Upper lobe of right lung (tissue), 1 donor: ENCODE measurements around the gene MRPL16. TPM values are rescaled to one million over a fixed set of nuclear protein-coding genes. Genes with fewer than 3 reads are reported as not detected.

Experiments used
- ATAC-seq: fragments of 200-7000 bp; cut with Tn5 transposase; one replicate; pipeline ENCODE4 v1.9.1; 2020; ENCODE audit warnings: mild to moderate bottlenecking, moderate library complexity
- DNase-seq: peaks from one replicate; pipeline ENCODE4 v3.0.0-alpha.2; 2020
- H3K27ac ChIP-seq: fragments of 200-600 bp; one replicate; pipeline ENCODE4 v1.8.0; 2022
- H3K27me3 ChIP-seq: fragments of 200-600 bp; one replicate; pipeline ENCODE4 v1.8.0; 2022; ENCODE audit warnings: mild to moderate bottlenecking
- H3K36me3 ChIP-seq: fragments of 200-600 bp; one replicate; pipeline ENCODE4 v1.8.0; 2022
- H3K4me1 ChIP-seq: fragments of 200-600 bp; one replicate; pipeline ENCODE4 v1.8.0; 2022
- H3K4me3 ChIP-seq: fragments of 200-600 bp; one replicate; pipeline ENCODE4 v1.8.0; 2022; ENCODE audit warnings: mild to moderate bottlenecking
- H3K9me3 ChIP-seq: fragments of 200-600 bp; one replicate; pipeline ENCODE4 v1.8.0; 2022
- CTCF ChIP-seq: fragments of 200-600 bp; IDR thresholded peaks from one replicate; pipeline ENCODE4 v1.8.0; 2022; ENCODE audit warnings: antibody characterized with exemption
- intact Hi-C: fragments of 100-400 bp; cut with DNase I; formaldehyde crosslinking; loops from one replicate; pipeline ENCODE4 v1.11.0; 2022
- total RNA-seq: library from RNA; stranded (reverse); fragmentation: NEBNext Ultra II Directional; extraction: Animal tissue kit (Norgen Biotek cat#: 25700); gene quantifications from one replicate; pipeline ENCODE4 v1.2.1, GENCODE V29; 2021
- donor health status: DM: no; HTN: yes; CAD: no; lungs with severe emphysema.

Gene MRPL16
- total RNA-seq, 1 donor from 2014 or later: 30.1 TPM

GRCh38 chr11:59776210-59777066 is 34.1 kb downstream of the MRPL16 start:
- Histone ChIP-seq H3K27ac (peak overlapping the region; percentile 42), H3K36me3 (peaks cover 33% of the 10 kb centered on the region)

GRCh38 chr11:59773083-59773440 is 37.5 kb downstream of the MRPL16 start:
- H3K4me1 ChIP-seq: peaks cover 42% of the 10 kb centered on the region
- H3K9me3 ChIP-seq: no peaks in the 10 kb centered on the region
- ATAC-seq (no peak), DNase-seq (no peak)
- intact Hi-C loops: no loop called here
- no peaks in the 10 kb centered on the region for H3K27me3 ChIP-seq
- no peak for TF ChIP-seq CTCF
- H3K4me3 ChIP-seq: no peak overlapping the region
- H3K36me3 ChIP-seq: peaks cover 33% of the 10 kb centered on the region
- peak overlapping the region; percentile 36 for H3K27ac ChIP-seq

More at GRCh38 chr11:59776210-59777066, 34.1 kb downstream of the MRPL16 start:
- intact Hi-C loops: no loop called here
- no peaks in the 10 kb centered on the region for H3K9me3 ChIP-seq
- H3K4me1 ChIP-seq: peaks cover 26% of the 10 kb centered on the region
- H3K27me3 ChIP-seq: no peaks in the 10 kb centered on the region
- no peak for DNase-seq
- ATAC-seq: peak; percentile 62
- no peak for TF ChIP-seq CTCF
- H3K4me3 ChIP-seq: no peak overlapping the region

- ATAC-seq: peak; percentile 6
- Histone ChIP-seq H3K4me1 (peaks cover 40% of the 10 kb centered on the region), H3K9me3 (no peaks in the 10 kb centered on the region), H3K27me3 (no peaks in the 10 kb centered on the region), H3K4me3 (no peak overlapping the region), H3K27ac (peak overlapping the region; percentile 79), H3K36me3 (peaks cover 33% of the 10 kb centered on the region)
- DNase-seq: no peak
- intact Hi-C loops: no loop called here
- TF ChIP-seq CTCF: no peak
Measured at GRCh38 chr11:59771605-59772004, 39.0 kb downstream of the MRPL16 start.

GRCh38 chr11:59770869-59771268 is 39.7 kb downstream of the MRPL16 start:
- Histone ChIP-seq H3K36me3 (peaks cover 28% of the 10 kb centered on the region), H3K4me1 (peaks cover 44% of the 10 kb centered on the region), H3K27me3 (no peaks in the 10 kb centered on the region), H3K4me3 (no peak overlapping the region), H3K9me3 (no peaks in the 10 kb centered on the region), H3K27ac (no peak overlapping the region)
- ATAC-seq (no peak), DNase-seq (no peak)
- intact Hi-C loops: no loop called here
- TF ChIP-seq CTCF: no peak

- Histone ChIP-seq H3K36me3 (peaks cover 23% of the 10 kb centered on the region), H3K4me3 (no peak overlapping the region), H3K9me3 (no peaks in the 10 kb centered on the region), H3K27ac (no peak overlapping the region), H3K4me1 (peaks cover 49% of the 10 kb centered on the region), H3K27me3 (no peaks in the 10 kb centered on the region)
- ATAC-seq (no peak), DNase-seq (no peak)
- intact Hi-C loops: no loop called here
- no peak for TF ChIP-seq CTCF
Measured at GRCh38 chr11:59770319-59770718, 40.3 kb downstream of the MRPL16 start.
